Endodermal cell (in vitro differentiated cells): ENCODE results near the gene DZANK1. TPM values are rescaled to one million over a fixed set of nuclear protein-coding genes. Genes with fewer than 3 reads are reported as not detected.

Experiments
- DNase-seq: peaks from one replicate; pipeline ENCODE4 v3.0.0-alpha.2; 2017
- H3K27ac ChIP-seq: 2 replicates; pipeline ENCODE4 v1.5.1; 2013; ENCODE audit warnings: mild to moderate bottlenecking, low read depth, low read length, moderate library complexity
- H3K27me3 ChIP-seq: 2 replicates; pipeline ENCODE4 v1.6.1; 2013; ENCODE audit warnings: mild to moderate bottlenecking, low read length, moderate library complexity; ENCODE audit not compliant: insufficient read depth, control insufficient read depth, poor library complexity, severe bottlenecking
- H3K36me3 ChIP-seq: 2 replicates; pipeline ENCODE4 v1.7.0; 2013; ENCODE audit warnings: mild to moderate bottlenecking, low read length, moderate library complexity; ENCODE audit not compliant: control insufficient read depth, insufficient read depth
- H3K4me1 ChIP-seq: one replicate; pipeline ENCODE4 v1.7.0; 2013; ENCODE audit warnings: low read length; ENCODE audit not compliant: control insufficient read depth, insufficient read depth
- H3K4me3 ChIP-seq: 2 replicates; pipeline ENCODE4 v1.5.1; 2013; ENCODE audit warnings: mild to moderate bottlenecking, low read length, moderate library complexity
- H3K9ac ChIP-seq: 2 replicates; pipeline ENCODE4 v1.6.1; 2013; ENCODE audit warnings: mild to moderate bottlenecking, low read length, moderate library complexity; ENCODE audit not compliant: poor library complexity, severe bottlenecking; ENCODE audit errors: extremely low read depth
- H3K9me3 ChIP-seq: 2 replicates; pipeline ENCODE4 v1.6.1; 2013; ENCODE audit warnings: mild to moderate bottlenecking, low read length, moderate library complexity; ENCODE audit not compliant: control insufficient read depth
- H3K27ac Mint-ChIP-seq: 2 replicates; pipeline ENCODE4 v1.8.0; 2020; ENCODE audit warnings: mixed read lengths
- H3K27me3 Mint-ChIP-seq: 2 replicates; pipeline ENCODE4 v1.8.0; 2021; ENCODE audit warnings: mild to moderate bottlenecking, mixed read lengths; ENCODE audit not compliant: insufficient read depth
- H3K36me3 Mint-ChIP-seq: 2 replicates; pipeline ENCODE4 v1.8.0; 2020; ENCODE audit warnings: low read depth, mixed read lengths
- H3K4me1 Mint-ChIP-seq: 2 replicates; pipeline ENCODE4 v1.8.0; 2020; ENCODE audit warnings: mixed read lengths
- H3K4me3 Mint-ChIP-seq: 2 replicates; pipeline ENCODE4 v1.8.0; 2020; ENCODE audit warnings: mild to moderate bottlenecking, moderate library complexity, mixed read lengths
- H3K9me3 Mint-ChIP-seq: 2 replicates; pipeline ENCODE4 v1.8.0; 2020; ENCODE audit warnings: mild to moderate bottlenecking, mixed read lengths
- WGBS, 2 experiments: methylation state at CpG; one replicate each; pipeline versions ENCODE4 v1.1.5 to v1.1.7; 2013; ENCODE audit warnings: missing lambda C conversion rate in 2 of 2, mixed read lengths in 1 of 2; ENCODE audit not compliant: insufficient coverage in 1 of 2, insufficient read length in 1 of 2; 5-methylcytosine and 5-hydroxymethylcytosine counted together
- total RNA-seq, 2 donors: library from RNA; stranded (reverse); fragmentation: NEBNext Ultra II Directional in 1 of 2; extraction: Animal tissue kit (Norgen Biotek cat#: 25700) in 1 of 2; gene quantifications; 2 replicates in 1 of 2; 3 replicates in 1 of 2; pipeline ENCODE4 v1.2.1, GENCODE V29; 2021
- TF ChIP-seq, protein P1 (sequence below): fragments of 200-600 bp; sonication (generic); conservative IDR thresholded peaks from 2 replicates; pipeline ENCODE4 v1.5.0; 2021; ENCODE audit warnings: antibody characterized with exemption, mild to moderate bottlenecking

DZANK1 gene
- total RNA-seq, 2 donors from 2014 or later: 14.8 to 18.8 TPM

- peak; percentile 79 for DNase-seq
- H3K4me1 Mint-ChIP-seq: peaks cover 46% of the 10 kb centered on the region
- H3K27me3 Mint-ChIP-seq: no peaks in the 10 kb centered on the region
- Histone ChIP-seq H3K4me3 (peak overlapping the region; percentile 70), H3K27me3 (no peaks in the 10 kb centered on the region), H3K4me1 (peaks cover 16% of the 10 kb centered on the region), H3K9ac (no peak overlapping the region), H3K27ac (no peak overlapping the region), H3K36me3 (peaks cover 4% of the 10 kb centered on the region), H3K9me3 (no peaks in the 10 kb centered on the region)
- no peaks in the 10 kb centered on the region for H3K9me3 Mint-ChIP-seq
- TF ChIP-seq, protein P1, sequence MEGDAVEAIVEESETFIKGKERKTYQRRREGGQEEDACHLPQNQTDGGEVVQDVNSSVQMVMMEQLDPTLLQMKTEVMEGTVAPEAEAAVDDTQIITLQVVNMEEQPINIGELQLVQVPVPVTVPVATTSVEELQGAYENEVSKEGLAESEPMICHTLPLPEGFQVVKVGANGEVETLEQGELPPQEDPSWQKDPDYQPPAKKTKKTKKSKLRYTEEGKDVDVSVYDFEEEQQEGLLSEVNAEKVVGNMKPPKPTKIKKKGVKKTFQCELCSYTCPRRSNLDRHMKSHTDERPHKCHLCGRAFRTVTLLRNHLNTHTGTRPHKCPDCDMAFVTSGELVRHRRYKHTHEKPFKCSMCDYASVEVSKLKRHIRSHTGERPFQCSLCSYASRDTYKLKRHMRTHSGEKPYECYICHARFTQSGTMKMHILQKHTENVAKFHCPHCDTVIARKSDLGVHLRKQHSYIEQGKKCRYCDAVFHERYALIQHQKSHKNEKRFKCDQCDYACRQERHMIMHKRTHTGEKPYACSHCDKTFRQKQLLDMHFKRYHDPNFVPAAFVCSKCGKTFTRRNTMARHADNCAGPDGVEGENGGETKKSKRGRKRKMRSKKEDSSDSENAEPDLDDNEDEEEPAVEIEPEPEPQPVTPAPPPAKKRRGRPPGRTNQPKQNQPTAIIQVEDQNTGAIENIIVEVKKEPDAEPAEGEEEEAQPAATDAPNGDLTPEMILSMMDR: no peak
- peak overlapping the region; percentile 76 for H3K27ac Mint-ChIP-seq
- WGBS, 2 experiments: 0 to 4% methylated on average over 4 of the region's 4 CpGs
- H3K36me3 Mint-ChIP-seq: peaks cover 18% of the 10 kb centered on the region
- H3K4me3 Mint-ChIP-seq: peak overlapping the region; percentile 45
Observed at GRCh38 chr20:18394363-18394762, 72.5 kb downstream of the DZANK1 start.

- H3K27me3 ChIP-seq: no peaks in the 10 kb centered on the region
- H3K4me1 Mint-ChIP-seq: peaks cover 46% of the 10 kb centered on the region
- H3K27ac Mint-ChIP-seq: peak overlapping the region; percentile 27
- peaks cover 22% of the 10 kb centered on the region for H3K4me1 ChIP-seq
- 86 to 93% methylated on average over 5 of the region's 5 CpGs for WGBS, 2 experiments
- no peaks in the 10 kb centered on the region for H3K27me3 Mint-ChIP-seq
- H3K9ac ChIP-seq: no peak overlapping the region
- H3K9me3 ChIP-seq: no peaks in the 10 kb centered on the region
- peaks cover 14% of the 10 kb centered on the region for H3K36me3 ChIP-seq
- DNase-seq: peak; percentile 62
- H3K27ac ChIP-seq: no peak overlapping the region
- peak overlapping the region; percentile 45 for H3K4me3 Mint-ChIP-seq
- no peaks in the 10 kb centered on the region for H3K9me3 Mint-ChIP-seq
- H3K36me3 Mint-ChIP-seq: peaks cover 26% of the 10 kb centered on the region
- TF ChIP-seq, protein P1: no peak
- no peak overlapping the region for H3K4me3 ChIP-seq
Observed at GRCh38 chr20:18391686-18392085, 75.1 kb downstream of the DZANK1 start.

GRCh38 chr20:18390201-18390600 is 76.6 kb downstream of the DZANK1 start:
- no peak overlapping the region for H3K27ac Mint-ChIP-seq
- 89 to 100% methylated on average over 3 of the region's 3 CpGs for WGBS, 2 experiments
- Histone ChIP-seq H3K4me3 (no peak overlapping the region), H3K27ac (no peak overlapping the region), H3K36me3 (peaks cover 14% of the 10 kb centered on the region), H3K9me3 (no peaks in the 10 kb centered on the region), H3K4me1 (peaks cover 22% of the 10 kb centered on the region), H3K27me3 (no peaks in the 10 kb centered on the region), H3K9ac (no peak overlapping the region)
- DNase-seq: no peak
- H3K9me3 Mint-ChIP-seq: no peaks in the 10 kb centered on the region
- H3K27me3 Mint-ChIP-seq: no peaks in the 10 kb centered on the region
- peaks cover 38% of the 10 kb centered on the region for H3K4me1 Mint-ChIP-seq
- no peak overlapping the region for H3K4me3 Mint-ChIP-seq
- peaks cover 26% of the 10 kb centered on the region for H3K36me3 Mint-ChIP-seq
- TF ChIP-seq, protein P1: no peak
